Gastroesophageal sphincter (tissue), 3 donors: ENCODE measurements around the gene PPL.

ENCODE experiments used
- CTCF ChIP-seq, 4 experiments: fragments of 200-600 bp in 2 of 4; fragments of 450-650 bp in 2 of 4; sonication (generic) in 1 of 4; IDR thresholded peaks; one replicate each; pipeline ENCODE4 v1.5.1; 2017 to 2019; ENCODE audit warnings: antibody characterized with exemption in 4 of 4, mild to moderate bottlenecking in 2 of 4, moderate library complexity in 2 of 4
- EP300 ChIP-seq: sonication (generic); formaldehyde crosslinking; IDR thresholded peaks from one replicate; pipeline ENCODE4 v1.6.1; 2017; ENCODE audit warnings: antibody characterized with exemption, mild to moderate bottlenecking
- POLR2A ChIP-seq, 2 donors: fragments of 450-650 bp; IDR thresholded peaks; one replicate each; pipeline ENCODE4 v1.6.1; 2017; ENCODE audit warnings: antibody characterized with exemption in 2 of 2, mild to moderate bottlenecking in 2 of 2, moderate library complexity in 1 of 2
- POLR2AphosphoS5 ChIP-seq: sonication (generic); formaldehyde crosslinking; IDR thresholded peaks from one replicate; pipeline ENCODE4 v1.6.1; 2017; ENCODE audit warnings: antibody characterized with exemption

- TF ChIP-seq POLR2AphosphoS5 (no peak), CTCF (IDR thresholded peaks at IDR 0.05) (no peak), POLR2A (IDR thresholded peaks at IDR 0.05) (no peak), EP300 (no peak)
Observed at GRCh38 chr16:4909825-4910224, 27.1 kb downstream of the PPL start.
